MM.1S (cell line): ENCODE results near the gene DRICH1.

Source experiments
- EZH2phosphoT487 ChIP-seq: fragments of 300-600 bp; sonication (generic); IDR thresholded peaks from 2 replicates; pipeline ENCODE4 v1.6.1; 2018; ENCODE audit warnings: antibody characterized with exemption, low read length
- TF ChIP-seq, protein P1 (sequence below): fragments of 300-600 bp; sonication (generic); IDR thresholded peaks from 2 replicates; pipeline ENCODE4 v1.5.1; 2016; ENCODE audit warnings: antibody characterized with exemption, low read length, mixed read lengths

GRCh38 chr22:23565305-23565914 is 66.7 kb downstream of the DRICH1 start:
- TF ChIP-seq, protein P1, sequence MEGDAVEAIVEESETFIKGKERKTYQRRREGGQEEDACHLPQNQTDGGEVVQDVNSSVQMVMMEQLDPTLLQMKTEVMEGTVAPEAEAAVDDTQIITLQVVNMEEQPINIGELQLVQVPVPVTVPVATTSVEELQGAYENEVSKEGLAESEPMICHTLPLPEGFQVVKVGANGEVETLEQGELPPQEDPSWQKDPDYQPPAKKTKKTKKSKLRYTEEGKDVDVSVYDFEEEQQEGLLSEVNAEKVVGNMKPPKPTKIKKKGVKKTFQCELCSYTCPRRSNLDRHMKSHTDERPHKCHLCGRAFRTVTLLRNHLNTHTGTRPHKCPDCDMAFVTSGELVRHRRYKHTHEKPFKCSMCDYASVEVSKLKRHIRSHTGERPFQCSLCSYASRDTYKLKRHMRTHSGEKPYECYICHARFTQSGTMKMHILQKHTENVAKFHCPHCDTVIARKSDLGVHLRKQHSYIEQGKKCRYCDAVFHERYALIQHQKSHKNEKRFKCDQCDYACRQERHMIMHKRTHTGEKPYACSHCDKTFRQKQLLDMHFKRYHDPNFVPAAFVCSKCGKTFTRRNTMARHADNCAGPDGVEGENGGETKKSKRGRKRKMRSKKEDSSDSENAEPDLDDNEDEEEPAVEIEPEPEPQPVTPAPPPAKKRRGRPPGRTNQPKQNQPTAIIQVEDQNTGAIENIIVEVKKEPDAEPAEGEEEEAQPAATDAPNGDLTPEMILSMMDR, result no peak
- no peak for TF ChIP-seq EZH2phosphoT487
